HL-60 (cell line): Measurements from ENCODE around the gene CYP26B1.

Source experiments
- GABPA ChIP-seq: IDR thresholded peaks from 2 replicates; pipeline ENCODE4 v1.6.1; 2012; ENCODE audit warnings: low read depth
- TF ChIP-seq, protein P1 (sequence below): IDR thresholded peaks from one replicate; pipeline ENCODE4 v1.5.1; 2011; ENCODE audit warnings: low read length, control low read depth, inconsistent platforms; ENCODE audit not compliant: insufficient read depth

- TF ChIP-seq, protein P1, sequence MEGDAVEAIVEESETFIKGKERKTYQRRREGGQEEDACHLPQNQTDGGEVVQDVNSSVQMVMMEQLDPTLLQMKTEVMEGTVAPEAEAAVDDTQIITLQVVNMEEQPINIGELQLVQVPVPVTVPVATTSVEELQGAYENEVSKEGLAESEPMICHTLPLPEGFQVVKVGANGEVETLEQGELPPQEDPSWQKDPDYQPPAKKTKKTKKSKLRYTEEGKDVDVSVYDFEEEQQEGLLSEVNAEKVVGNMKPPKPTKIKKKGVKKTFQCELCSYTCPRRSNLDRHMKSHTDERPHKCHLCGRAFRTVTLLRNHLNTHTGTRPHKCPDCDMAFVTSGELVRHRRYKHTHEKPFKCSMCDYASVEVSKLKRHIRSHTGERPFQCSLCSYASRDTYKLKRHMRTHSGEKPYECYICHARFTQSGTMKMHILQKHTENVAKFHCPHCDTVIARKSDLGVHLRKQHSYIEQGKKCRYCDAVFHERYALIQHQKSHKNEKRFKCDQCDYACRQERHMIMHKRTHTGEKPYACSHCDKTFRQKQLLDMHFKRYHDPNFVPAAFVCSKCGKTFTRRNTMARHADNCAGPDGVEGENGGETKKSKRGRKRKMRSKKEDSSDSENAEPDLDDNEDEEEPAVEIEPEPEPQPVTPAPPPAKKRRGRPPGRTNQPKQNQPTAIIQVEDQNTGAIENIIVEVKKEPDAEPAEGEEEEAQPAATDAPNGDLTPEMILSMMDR = no peak
- no peak for TF ChIP-seq GABPA
Measured at GRCh38 chr2:72165792-72166191, 18.1 kb upstream of the CYP26B1 start.
